B cell (primary cell): Measurements from ENCODE around the gene SLTM. TPM values are rescaled to one million over a fixed set of nuclear protein-coding genes. Genes with fewer than 3 reads are reported as not detected.

Experiments
- ATAC-seq: fragments of 200-7000 bp; cut with Tn5 transposase; one replicate; pipeline ENCODE4 v1.10.0; 2021; ENCODE audit warnings: low read depth, mild to moderate bottlenecking, moderate number of reproducible peaks, moderate library complexity
- CTCF ChIA-PET: fragments of 350-600 bp; sonication (Branson Sonifier 250); formaldehyde crosslinking; loops from one replicate; lab custom pipeline; 2021; ENCODE audit warnings: antibody characterized with exemption, inconsistent platforms; lab: Charles Lee
- POLR2A ChIA-PET: fragments of 350-600 bp; sonication (Branson Sonifier 250); formaldehyde crosslinking; loops from one replicate; lab custom pipeline; 2021; ENCODE audit warnings: antibody characterized with exemption; lab: Charles Lee
- DNase-seq: peaks from one replicate; pipeline ENCODE4 v3.0.0; 2013
- H2AFZ ChIP-seq: 2 replicates; pipeline ENCODE4 v1.6.1; 2012; ENCODE audit warnings: mild to moderate bottlenecking, low read depth, low read length; ENCODE audit not compliant: insufficient read depth, poor library complexity, severe bottlenecking
- H3K27ac ChIP-seq, 2 donors: 1 replicate in 1 of 2; 2 replicates in 1 of 2; pipeline ENCODE4 v1.5.1; 2012 to 2013; ENCODE audit warnings: low read length in 2 of 2, mild to moderate bottlenecking in 2 of 2, moderate library complexity in 1 of 2
- H3K27me3 ChIP-seq, 4 experiments: fragments of 200-600 bp in 1 of 4; sonication (generic) in 1 of 4; replicated peaks in 1 of 4; 1 replicate in 2 of 4; 2 replicates in 2 of 4; pipeline versions ENCODE4 v1.6.1 to v1.7.0; 2013 to 2016; ENCODE audit warnings: low read length in 3 of 4, mild to moderate bottlenecking in 2 of 4, mixed read lengths in 1 of 4, moderate library complexity in 1 of 4; ENCODE audit not compliant: insufficient read depth in 4 of 4, control insufficient read depth in 3 of 4; ENCODE audit errors: control extremely low read depth in 1 of 4
- H3K36me3 ChIP-seq, 2 experiments: replicated peaks in 1 of 2; 1 replicate in 1 of 2; 2 replicates in 1 of 2; pipeline versions ENCODE4 v1.6.1 to v1.7.1; 2013; ENCODE audit warnings: low read length in 1 of 2; ENCODE audit not compliant: insufficient read depth in 2 of 2, control insufficient read depth in 1 of 2; ENCODE audit errors: control extremely low read depth in 1 of 2, extremely low read depth in 1 of 2
- H3K4me1 ChIP-seq, 2 donors: fragments of 200-600 bp in 1 of 2; sonication (generic) in 1 of 2; 1 replicate in 1 of 2; 2 replicates in 1 of 2; pipeline versions ENCODE4 v1.5.1 to v1.6.1; 2013 to 2017; ENCODE audit warnings: low read length in 2 of 2; ENCODE audit not compliant: control insufficient read depth in 2 of 2, insufficient read depth in 2 of 2
- H3K4me2 ChIP-seq: replicated peaks from 2 replicates; pipeline ENCODE3; 2012; ENCODE audit warnings: mild to moderate bottlenecking, low read depth, low read length; ENCODE audit not compliant: poor library complexity, severe bottlenecking
- H3K4me3 ChIP-seq, 5 experiments: fragments of 200-600 bp in 1 of 5; sonication (generic) in 1 of 5; 1 replicate in 3 of 5; 2 replicates in 2 of 5; pipeline versions ENCODE4 v1.5.1 to v1.7.0; 2011 to 2016; ENCODE audit warnings: low read length in 4 of 5, mild to moderate bottlenecking in 4 of 5, low read depth in 2 of 5, control low read depth in 1 of 5, moderate library complexity in 1 of 5; ENCODE audit not compliant: insufficient read depth in 1 of 5; ENCODE audit errors: control extremely low read depth in 1 of 5, extremely low read depth in 1 of 5
- H3K79me2 ChIP-seq: fragments of 200-600 bp; sonication (generic); one replicate; pipeline ENCODE4 v1.6.0; 2016; ENCODE audit warnings: low read length; ENCODE audit not compliant: control insufficient read depth, insufficient read depth
- H3K9ac ChIP-seq: fragments of 200-600 bp; sonication (generic); 2 replicates; pipeline ENCODE4 v1.6.1; 2017; ENCODE audit warnings: mild to moderate bottlenecking, low read length, moderate library complexity
- H3K9me3 ChIP-seq, 3 donors: one replicate each; pipeline versions ENCODE4 v1.6.1 to v1.7.1; 2013; ENCODE audit warnings: low read length in 2 of 3; ENCODE audit not compliant: control insufficient read depth in 2 of 3, insufficient read depth in 1 of 3; ENCODE audit errors: control extremely low read depth in 1 of 3
- H4K20me1 ChIP-seq: 2 replicates; pipeline ENCODE4 v1.6.0; 2012; ENCODE audit warnings: mild to moderate bottlenecking, low read length; ENCODE audit not compliant: insufficient read depth, control insufficient read depth, poor library complexity, severe bottlenecking
- H3K27ac Mint-ChIP-seq: one replicate; pipeline ENCODE4 v1.8.0; 2021; ENCODE audit warnings: mixed read lengths
- H3K27me3 Mint-ChIP-seq: one replicate; pipeline ENCODE4 v1.8.0; 2021; ENCODE audit warnings: mixed read lengths
- H3K4me1 Mint-ChIP-seq: one replicate; pipeline ENCODE4 v1.8.0; 2021; ENCODE audit warnings: mixed read lengths
- H3K4me3 Mint-ChIP-seq: one replicate; pipeline ENCODE4 v1.8.0; 2021; ENCODE audit warnings: mixed read lengths
- H3K9me3 Mint-ChIP-seq: one replicate; pipeline ENCODE4 v1.8.0; 2022; ENCODE audit warnings: mixed read lengths; ENCODE audit not compliant: insufficient read depth
- CTCF ChIP-seq: fragments of 200-600 bp; IDR thresholded peaks from one replicate; pipeline ENCODE4 v1.8.0; 2022; ENCODE audit warnings: antibody characterized with exemption, mild to moderate bottlenecking
- EZH2 ChIP-seq: IDR thresholded peaks from 2 replicates; pipeline ENCODE4 v1.6.1; 2012; ENCODE audit warnings: borderline replicate concordance, low read depth, mild to moderate bottlenecking, moderate library complexity, low read length; ENCODE audit not compliant: insufficient read depth, poor library complexity, severe bottlenecking
- WGBS: methylation state at CpG from one replicate; pipeline ENCODE4 v1.1.5; 2013; ENCODE audit warnings: missing lambda C conversion rate; ENCODE audit not compliant: insufficient coverage; 5-methylcytosine and 5-hydroxymethylcytosine counted together
- intact Hi-C: fragments of 100-400 bp; cut with micrococcal nuclease; formaldehyde crosslinking; loops from one replicate; pipeline ENCODE4 v1.10.0; 2022
- polyA plus RNA-seq: library from polyadenylated mRNA; depleted of rRNA; stranded (reverse); fragments of >200 nt; gene quantifications from 2 replicates; pipeline ENCODE4 v1.2.3, GENCODE V29; 2012
- total RNA-seq, 2 donors: library from RNA; stranded (reverse); fragments of 120-200 nt in 1 of 2; gene quantifications; 1 replicate in 1 of 2; 2 replicates in 1 of 2; pipeline versions ENCODE4 v1.2.3 to v1.2.4, GENCODE V29; 2013 to 2022

Gene SLTM
- total and polyA plus RNA-seq, 2 donors (not counting 1 experiment from before 2014, with no cell fraction given) = 83.2 to 183 TPM

- Mint-ChIP-seq H3K4me1 (peaks cover 29% of the 10 kb centered on the region), H3K27ac (peak overlapping the region; percentile 97), H3K4me3 (peak overlapping the region; percentile 91), H3K27me3 (no peaks in the 10 kb centered on the region), H3K9me3 (no peaks in the 10 kb centered on the region)
- ChIA-PET POLR2A (no interaction called here), CTCF (interaction anchor here (1.1 kb wide), 1 partner anchor 23 kb away, joined by 3 read pairs; no protein-coding TSS in a partner anchor)
- no peaks in the 10 kb centered on the region for H3K9me3 ChIP-seq
- H3K4me3 ChIP-seq = peak overlapping the region; percentile 80 to 94 (median 90)
- H3K79me2 ChIP-seq = peaks cover 41% of the 10 kb centered on the region
- peak overlapping the region; percentile 79 to 98 for H3K27ac ChIP-seq
- H4K20me1 ChIP-seq = peaks cover 12% of the 10 kb centered on the region
- H3K4me2 ChIP-seq = peak overlapping the region; percentile 77
- WGBS = 0% methylated on average over 1 of the region's 4 CpGs
- peaks cover 19 to 20% of the 10 kb centered on the region in 2 donors for H3K4me1 ChIP-seq
- ATAC-seq (no peak), DNase-seq (no peak)
- TF ChIP-seq CTCF (no peak), EZH2 (no peak)
- intact Hi-C loops = loop anchor here (5.0 kb wide), 1 partner anchor 723 kb away; the partner anchor contains the start of gene GTF2A2
- peaks cover 0 to 7% of the 10 kb centered on the region in 2 experiments for H3K36me3 ChIP-seq
- peak overlapping the region; percentile 95 for H2AFZ ChIP-seq
- H3K9ac ChIP-seq = peak overlapping the region; percentile 93
- H3K27me3 ChIP-seq = no peaks in the 10 kb centered on the region
Measured at GRCh38 chr15:58934114-58934447, 602 bp upstream of the SLTM start.

GRCh38 chr15:58932710-58933280, 684 bp downstream of the SLTM start:
- no peak for TF ChIP-seq CTCF
- no peak for TF ChIP-seq EZH2
- peak overlapping the region; percentile 93 for H3K27ac Mint-ChIP-seq

More at GRCh38 chr15:58932710-58933280, 684 bp downstream of the SLTM start:
- no peaks in the 10 kb centered on the region for H3K9me3 ChIP-seq
- ATAC-seq = no peak
- intact Hi-C loops = loop anchor here (1.0 to 5.0 kb wide), 10 partner anchors 47 to 1546 kb away; partner anchors contain the start of genes BNIP2, CCNB2, GTF2A2 and ICE2
- H4K20me1 ChIP-seq = peaks cover 23% of the 10 kb centered on the region
- H3K4me3 ChIP-seq = peak overlapping the region; percentile 80 to 97 (median 90)
- ChIA-PET CTCF (interaction anchor here (0.6 to 0.8 kb wide), 3 partner anchors 163 to 183 kb away, joined by 3 read pairs; partner anchors contain the start of gene ADAM10), POLR2A (no interaction called here)
- WGBS = under 1% methylated on average over 35 of the region's 37 CpGs
- H3K4me2 ChIP-seq = peak overlapping the region; percentile 77
- peak overlapping the region; percentile 95 for H2AFZ ChIP-seq
- H3K36me3 ChIP-seq = peaks cover 0 to 19% of the 10 kb centered on the region in 2 experiments
- H3K4me3 Mint-ChIP-seq = peak overlapping the region; percentile 95
- H3K27me3 ChIP-seq = no peaks in the 10 kb centered on the region
- no peaks in the 10 kb centered on the region for H3K27me3 Mint-ChIP-seq
- H3K4me1 Mint-ChIP-seq = peaks cover 29% of the 10 kb centered on the region
- peak overlapping the region; percentile 93 for H3K9ac ChIP-seq
- H3K9me3 Mint-ChIP-seq = no peaks in the 10 kb centered on the region
- H3K27ac ChIP-seq = peak overlapping the region; percentile 97 to 98
- H3K4me1 ChIP-seq = peaks cover 19 to 20% of the 10 kb centered on the region in 2 donors
- H3K79me2 ChIP-seq = peaks cover 53% of the 10 kb centered on the region
- no peak for DNase-seq
